HTR-8/SVneo (cell line): ENCODE data around the gene PRKAG2.

Experiments used
- DNase-seq: peaks from one replicate; pipeline ENCODE4 v3.0.0; 2011; ENCODE audit warnings: low spot score, mixed read lengths; ENCODE audit not compliant: insufficient read length
- FAIRE-seq: peaks from 2 replicates; lab custom pipeline; 2011; peaks lifted over from hg19 to GRCh38; lab: Jason Lieb, UNC

PRKAG2 gene

DNA sequence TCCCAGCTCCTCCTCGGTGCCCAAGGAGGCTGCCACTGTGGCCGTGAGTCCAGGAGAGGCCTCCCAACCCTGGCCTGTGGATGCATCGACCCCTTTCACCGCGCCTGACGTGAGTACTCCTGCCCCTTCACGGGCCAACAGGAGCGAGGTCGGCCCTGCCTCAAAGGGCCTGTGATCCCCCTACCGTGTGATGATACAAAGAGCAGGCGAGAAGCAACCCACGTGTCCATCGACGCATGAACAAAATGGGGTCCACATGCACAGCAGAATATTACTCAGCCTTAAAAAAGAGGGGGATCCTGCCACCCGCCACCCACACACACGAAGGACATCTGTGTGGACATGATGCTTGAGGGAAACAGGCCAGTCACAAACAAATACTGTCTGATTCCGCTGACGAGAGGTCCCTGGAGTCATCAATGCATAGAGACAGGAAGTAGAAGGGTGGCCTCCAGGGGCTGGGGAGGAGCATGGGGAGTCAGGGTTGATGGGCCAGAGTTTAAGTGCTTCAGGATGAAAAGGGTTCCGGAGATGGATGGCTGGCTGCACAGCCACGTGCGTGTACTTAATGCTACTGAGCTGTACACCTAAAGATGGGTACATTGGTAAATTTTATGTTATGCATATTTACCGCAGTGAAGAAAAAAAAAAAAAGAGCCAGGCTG, 151.9 kb downstream of the PRKAG2 start:
- no peak for DNase-seq
- FAIRE-seq: no peak

GRCh38 chr7:151724250-151724915, 152.5 kb downstream of the PRKAG2 start:
- no peak for FAIRE-seq
- DNase-seq: no peak

GRCh38 chr7:151723321-151723720, 153.6 kb downstream of the PRKAG2 start:
- FAIRE-seq: no peak
- DNase-seq: no peak

DNA sequence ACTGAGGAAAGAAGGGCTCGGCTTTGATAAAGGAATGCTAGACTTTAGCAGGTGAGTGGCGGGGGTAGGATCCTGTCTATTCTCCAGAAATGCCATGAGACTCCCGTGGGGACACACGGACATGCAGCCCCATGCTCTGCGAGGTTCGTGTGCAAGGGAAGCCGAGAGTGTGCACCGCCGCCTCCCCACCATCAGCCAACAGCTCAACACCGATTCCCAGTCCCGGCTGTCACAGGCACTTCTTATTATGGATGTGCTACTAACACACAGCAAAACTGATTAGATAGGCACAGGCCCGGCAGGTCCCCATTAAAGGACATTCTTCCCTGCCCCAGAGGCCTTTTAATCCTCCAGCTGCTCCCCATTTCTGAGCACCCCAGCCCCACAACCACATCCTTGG, 154.4 kb downstream of the PRKAG2 start:
- no peak for FAIRE-seq
- DNase-seq: no peak

- no peak for FAIRE-seq
- DNase-seq: no peak
These were observed 155.2 kb downstream of the PRKAG2 start for GRCh38 chr7:151721694-151722093.

GRCh38 chr7:151721236-151721635, 155.7 kb downstream of the PRKAG2 start:
- FAIRE-seq (no peak), DNase-seq (no peak)

DNA sequence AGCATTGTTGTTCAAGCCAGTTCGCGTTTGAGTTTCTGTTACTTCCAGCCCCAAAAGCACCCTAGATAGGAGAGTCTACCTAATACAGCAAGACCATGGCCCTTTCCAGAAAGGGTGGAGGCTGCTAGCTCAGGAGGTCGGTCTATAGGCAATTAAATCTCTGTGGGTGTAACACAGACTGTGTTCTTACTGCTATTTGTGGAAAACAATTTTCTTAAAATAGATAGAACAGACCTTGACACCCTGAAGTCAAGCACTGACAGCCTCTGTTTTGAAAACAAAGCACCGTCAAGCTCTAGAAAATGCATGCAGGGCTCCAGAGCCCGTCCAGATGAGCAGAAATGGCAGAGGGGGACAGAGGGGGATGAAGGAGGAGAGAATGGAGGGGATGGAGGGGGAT, 156.6 kb downstream of the PRKAG2 start:
- FAIRE-seq: no peak
- DNase-seq: no peak

GRCh38 chr7:151719897-151720242, 157.0 kb downstream of the PRKAG2 start:
- no peak for DNase-seq
- FAIRE-seq: no peak

DNA sequence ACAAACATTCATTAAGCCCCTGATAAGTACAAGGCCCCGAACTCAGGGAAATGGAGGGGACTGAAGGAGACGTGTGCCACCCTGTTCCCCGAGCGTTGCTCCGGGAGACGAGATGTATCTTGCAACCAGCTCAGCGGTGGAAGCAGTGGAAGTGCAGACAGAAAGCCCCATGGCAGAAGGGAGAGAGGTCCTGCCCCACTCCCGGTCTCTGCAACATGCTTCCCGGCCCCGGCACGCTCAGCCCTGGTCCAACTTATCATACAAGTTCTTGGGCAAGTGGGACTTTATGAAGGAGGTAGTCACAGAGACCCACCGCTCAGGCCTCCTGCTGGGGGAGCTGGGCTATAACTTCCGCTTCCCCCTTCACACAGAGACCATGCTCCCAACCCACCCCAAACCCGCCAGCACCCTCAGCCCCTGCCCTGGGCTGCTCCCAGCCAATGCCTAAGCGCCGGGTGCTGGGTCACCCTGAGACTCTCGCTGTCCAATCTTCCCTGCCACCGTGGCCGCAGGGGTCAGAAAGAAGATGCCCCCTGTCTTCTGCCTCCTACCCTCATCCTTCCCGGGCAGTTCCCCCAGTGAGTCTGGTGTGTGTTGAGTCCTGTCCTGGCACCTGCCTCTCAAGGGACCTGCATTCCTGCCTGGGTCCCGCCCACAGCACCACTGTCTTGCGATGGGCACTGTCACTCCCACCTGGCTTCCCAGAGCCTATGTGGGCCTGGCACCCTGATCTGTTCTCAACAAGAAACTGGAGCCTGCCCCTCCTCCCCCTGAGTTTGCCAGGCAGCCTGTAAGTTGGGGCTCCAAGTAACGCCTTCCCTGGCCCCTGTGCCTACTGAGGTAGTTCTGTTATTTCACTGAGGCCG, 157.7 kb downstream of the PRKAG2 start:
- no peak for FAIRE-seq
- no peak for DNase-seq

- FAIRE-seq (no peak), DNase-seq (no peak)
These were observed 159.0 kb downstream of the PRKAG2 start for GRCh38 chr7:151717918-151718317.

GRCh38 chr7:151717415-151717814, 159.5 kb downstream of the PRKAG2 start:
- no peak for FAIRE-seq
- no peak for DNase-seq

DNA sequence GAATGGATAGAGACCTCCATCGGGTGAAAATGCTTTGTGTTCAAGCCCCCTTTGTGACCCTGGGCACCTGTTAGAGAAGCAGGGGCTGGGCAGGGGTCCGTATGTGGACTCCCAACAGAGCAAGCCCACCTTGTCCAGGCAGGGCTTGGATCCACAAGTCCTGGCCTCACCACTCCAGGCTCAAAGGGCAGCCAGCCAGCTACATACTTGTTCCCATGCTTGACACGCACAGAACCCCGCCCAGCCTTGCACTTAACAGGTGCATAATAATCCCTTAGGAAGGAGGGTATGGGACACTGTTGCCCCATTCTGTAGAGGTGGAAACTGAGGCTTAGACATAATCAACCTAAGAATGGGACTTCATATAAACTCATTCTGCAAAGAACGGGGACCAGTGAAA, 160.6 kb downstream of the PRKAG2 start:
- DNase-seq (no peak), FAIRE-seq (no peak)

- FAIRE-seq (no peak), DNase-seq (no peak)
These were observed 161.1 kb downstream of the PRKAG2 start for GRCh38 chr7:151715666-151716315.

GRCh38 chr7:151714201-151714600, 162.7 kb downstream of the PRKAG2 start:
- DNase-seq (no peak), FAIRE-seq (no peak)

- DNase-seq (no peak), FAIRE-seq (no peak)
These were observed 164.1 kb downstream of the PRKAG2 start for GRCh38 chr7:151712810-151713125.

DNA sequence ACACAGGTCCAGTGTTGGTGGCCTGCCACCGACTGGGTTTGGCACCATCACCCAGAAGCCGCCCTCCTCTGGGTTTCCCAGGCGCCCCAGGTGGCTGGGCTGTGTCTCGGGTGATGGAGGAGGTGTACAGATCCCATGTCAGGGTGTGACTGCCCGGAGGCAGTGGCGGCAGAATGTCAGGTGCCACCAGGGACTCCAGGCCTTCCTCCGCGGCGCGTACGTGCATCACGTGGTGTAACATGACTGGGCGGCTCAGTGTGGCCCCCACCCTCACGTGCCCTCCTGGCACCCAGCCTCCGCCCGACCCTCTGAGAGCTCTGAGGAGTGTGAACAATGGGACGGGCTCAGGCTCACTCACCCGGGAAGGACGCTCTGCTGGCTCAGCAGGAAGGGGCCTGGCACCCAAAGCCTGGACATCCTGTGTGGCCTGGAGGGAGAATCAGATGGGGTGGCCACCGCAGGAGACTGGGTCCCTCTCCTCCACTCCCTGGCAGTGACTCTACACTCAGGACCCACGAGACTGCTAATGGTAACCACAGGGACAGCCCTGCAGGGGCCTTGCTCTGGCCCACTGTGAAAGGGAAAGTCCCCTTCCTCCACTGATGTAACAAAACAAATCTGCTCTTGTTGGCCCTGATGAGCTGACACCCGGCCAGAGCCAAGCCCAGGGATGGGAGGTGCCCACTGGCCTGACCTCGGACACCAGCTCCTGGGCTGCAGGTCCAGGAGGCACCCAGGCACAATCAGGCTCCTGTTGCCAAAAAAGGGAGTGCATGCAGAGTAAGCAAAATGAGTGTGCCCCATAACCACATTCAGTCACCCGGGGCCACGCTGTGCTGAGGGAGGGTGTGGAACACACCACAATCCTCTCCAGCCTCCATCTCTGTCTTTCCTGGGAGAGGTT, 164.8 kb downstream of the PRKAG2 start:
- no peak for FAIRE-seq
- no peak for DNase-seq

GRCh38 chr7:151711435-151711872, 165.5 kb downstream of the PRKAG2 start:
- no peak for FAIRE-seq

DNA sequence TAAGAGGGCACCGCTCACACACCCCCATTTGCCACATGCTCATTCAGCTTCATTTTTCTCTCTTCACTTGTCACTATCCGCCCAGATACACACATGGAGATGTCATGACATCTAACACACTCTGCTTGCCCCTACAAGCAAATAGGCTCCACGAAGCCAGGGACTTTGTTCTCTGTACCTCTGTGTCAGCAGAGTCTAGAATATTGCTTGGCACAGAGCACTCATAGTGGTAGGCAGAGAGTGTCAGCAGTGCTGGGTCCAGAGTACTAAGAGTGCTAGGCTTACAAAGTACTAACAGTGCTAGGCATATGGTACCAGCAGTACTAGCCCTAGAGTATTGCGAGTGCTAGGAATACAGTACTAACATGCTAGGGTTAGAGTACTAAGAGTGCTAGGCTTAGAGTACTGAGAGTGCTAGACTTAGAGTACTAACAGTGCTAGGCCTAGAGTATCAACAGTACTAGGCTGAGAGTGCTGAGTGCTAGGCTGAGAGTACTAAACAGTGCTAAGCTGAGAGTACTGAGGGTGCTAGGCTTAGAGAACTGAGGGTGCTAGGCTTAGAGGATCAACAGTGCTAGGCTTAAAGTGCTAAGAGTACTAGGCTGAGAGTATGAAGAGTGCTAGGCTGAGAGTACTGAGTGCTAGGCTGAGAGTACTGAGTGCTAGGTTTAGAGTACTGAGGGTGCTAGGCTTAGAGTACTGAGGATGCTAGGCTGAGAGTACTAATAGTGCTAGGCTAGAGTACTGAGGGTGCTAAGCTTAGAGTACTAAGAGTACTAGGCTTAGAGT, 166.1 kb downstream of the PRKAG2 start:
- DNase-seq (no peak), FAIRE-seq (no peak)

More at GRCh38 chr7:151711435-151711872, 165.5 kb downstream of the PRKAG2 start:
- no peak for DNase-seq

DNA sequence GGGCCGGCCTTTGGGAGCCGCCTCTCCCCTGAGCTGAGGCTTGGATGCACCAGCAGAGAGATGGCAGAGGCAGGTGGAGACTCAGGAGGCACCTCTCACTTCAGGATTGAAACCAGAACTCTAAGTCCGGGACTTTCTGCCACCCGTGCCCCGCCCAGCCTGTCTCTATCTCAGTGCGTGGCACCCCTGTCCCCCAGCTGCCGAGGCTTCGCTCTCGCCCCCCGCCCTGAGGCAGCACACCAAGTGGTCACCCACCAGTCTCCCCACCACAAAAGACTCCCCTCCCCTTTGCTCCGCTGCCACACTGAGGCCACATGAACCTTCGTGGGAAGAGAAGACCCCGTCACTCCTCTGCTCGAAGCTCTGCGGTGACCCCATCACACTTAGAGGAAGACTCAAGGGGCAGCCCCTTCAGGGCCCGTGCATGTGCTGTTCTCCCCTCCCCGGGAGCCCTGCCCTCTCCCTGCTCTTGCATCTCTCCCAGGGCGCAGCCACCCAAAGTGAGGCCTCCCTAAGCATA, 166.7 kb downstream of the PRKAG2 start:
- FAIRE-seq: no peak
- DNase-seq: no peak
